Dedifferentiated amniotic fluid mesenchymal stem cell (primary cell): ENCODE data around the gene SLC4A7.
A peak's percentile ranks its signal among the peaks of the same experiment; 100 is the strongest.
"Not testable (repeated sequence)": the region's sequence is repeated elsewhere in the genome, so short reads cannot be mapped to it uniquely, and the experiment has no call there.

ENCODE experiments used
- DNase-seq: peaks from one replicate; pipeline ENCODE4 v3.0.0-alpha.2; 2016; ENCODE audit errors: extremely low spot score

The SLC4A7 gene

DNA sequence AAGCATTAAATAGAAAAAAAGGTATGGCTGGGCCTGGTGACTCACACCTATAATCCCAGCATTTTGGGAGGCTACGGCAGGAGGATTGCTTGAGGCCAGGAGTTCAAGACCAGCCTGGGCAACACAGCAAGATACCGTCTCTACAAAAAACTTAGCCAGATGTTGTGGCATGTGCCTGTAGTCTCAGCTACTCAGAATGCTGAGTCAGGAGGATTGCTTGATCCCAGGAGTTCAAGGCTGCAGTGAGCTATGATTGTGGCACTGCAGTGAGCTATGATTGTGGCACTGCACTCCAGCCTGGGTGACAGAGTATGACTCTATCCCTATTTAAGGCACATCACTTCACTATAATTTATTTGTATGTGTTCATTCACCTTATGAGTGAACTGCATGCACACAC, 54.3 kb downstream of the SLC4A7 start:
- no peak for DNase-seq

DNA sequence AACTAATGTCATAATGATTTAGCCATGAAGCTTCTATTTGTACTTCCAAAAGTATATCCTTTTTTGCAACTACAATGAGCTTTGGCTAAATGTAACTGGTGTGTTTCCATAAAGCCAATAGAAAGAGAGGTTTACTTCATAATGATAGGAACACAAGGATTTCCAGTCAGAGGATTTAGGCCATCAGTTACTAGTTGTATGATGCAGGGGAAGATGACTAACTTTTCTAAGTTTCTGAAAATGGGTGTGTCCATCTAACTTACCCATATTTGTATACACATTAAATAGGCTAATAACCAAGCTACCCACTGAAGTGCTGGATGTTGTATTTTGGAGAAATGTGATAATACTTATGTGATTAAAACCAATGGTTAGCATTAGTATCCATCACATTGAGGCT, 55.7 kb downstream of the SLC4A7 start:
- no peak for DNase-seq

DNA sequence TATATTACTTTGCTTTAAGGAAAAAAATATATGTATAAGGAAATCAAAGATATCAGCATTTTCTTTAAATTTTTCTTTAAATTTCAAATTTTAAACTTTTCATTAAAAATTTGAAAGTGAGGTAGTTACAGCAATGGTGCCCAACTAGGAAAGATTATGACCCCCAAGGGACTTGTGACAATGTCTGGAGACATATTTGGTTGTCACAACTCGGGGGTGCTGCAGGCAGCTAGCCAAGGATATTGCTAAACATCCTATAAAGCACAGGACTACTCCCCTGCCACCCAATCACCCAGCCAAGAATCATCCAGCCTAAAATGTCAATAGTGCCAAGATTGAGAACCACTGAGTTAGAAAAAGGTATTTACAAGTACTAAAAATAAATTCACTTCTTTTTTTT, 57.3 kb downstream of the SLC4A7 start:
- no peak for DNase-seq

DNA sequence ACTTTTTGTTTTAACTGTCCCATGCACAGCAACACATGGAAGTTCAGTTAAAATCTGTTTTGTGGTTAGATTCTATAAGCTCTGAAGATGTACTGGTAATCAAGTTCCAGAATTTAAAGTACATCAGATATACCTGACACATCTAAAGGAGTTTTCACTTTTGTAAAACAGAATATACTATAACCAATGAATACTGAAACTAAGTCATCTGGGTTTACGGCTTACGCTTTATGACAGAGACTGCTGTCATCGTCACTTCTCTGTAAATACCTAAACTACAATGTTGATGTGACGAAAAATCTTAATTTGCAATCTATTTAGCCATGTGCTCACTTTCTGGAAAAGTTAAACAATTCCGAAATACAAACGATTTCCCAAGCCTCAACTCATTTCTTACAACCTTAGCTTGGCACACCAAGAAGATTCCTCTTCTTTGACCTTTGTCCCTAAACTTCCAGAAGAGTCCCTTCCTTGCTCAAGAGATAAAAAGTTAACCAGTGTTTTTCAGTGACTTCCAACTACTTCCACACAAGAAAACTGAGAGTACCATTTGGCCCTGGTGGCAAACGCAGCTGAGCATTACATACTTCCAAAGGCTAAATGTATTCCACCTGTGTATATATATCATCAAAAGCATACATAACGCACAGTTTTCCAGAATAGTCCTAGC, 58.2 kb downstream of the SLC4A7 start:
- no peak for DNase-seq

DNA sequence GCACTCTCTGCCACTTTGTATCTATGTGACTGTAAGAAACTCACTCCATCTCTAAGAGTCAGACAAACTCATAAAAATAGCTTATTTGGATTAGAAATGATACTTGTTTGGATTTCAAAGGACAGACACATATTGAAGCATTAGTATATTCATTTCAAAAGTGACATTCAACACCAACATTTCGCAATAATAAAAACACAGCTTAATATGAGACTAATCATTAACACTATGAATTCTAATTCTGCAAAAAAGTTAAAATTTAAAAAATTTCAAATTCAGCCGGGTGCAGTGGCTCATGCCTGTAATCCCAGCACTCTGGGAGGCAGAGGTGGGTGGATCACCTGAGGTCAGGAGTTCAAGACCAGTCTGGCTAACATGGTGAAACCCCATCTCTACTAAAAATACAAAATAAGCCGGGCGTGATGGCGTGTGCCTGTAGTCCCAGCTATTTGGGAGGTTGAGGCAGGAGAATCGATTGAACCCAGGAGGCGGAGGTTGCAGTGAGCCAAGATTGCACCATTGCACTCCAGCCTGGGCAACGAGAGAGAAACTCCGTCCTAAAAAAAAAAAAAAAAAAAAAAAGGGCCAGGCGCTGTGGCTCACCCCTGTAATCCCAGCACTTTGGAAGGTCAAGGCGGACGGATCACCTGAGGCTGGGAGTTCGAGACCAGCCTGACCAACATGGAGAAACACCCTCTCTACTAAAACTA, 59.2 kb downstream of the SLC4A7 start:
- DNase-seq, result not testable (repeated sequence)

DNA sequence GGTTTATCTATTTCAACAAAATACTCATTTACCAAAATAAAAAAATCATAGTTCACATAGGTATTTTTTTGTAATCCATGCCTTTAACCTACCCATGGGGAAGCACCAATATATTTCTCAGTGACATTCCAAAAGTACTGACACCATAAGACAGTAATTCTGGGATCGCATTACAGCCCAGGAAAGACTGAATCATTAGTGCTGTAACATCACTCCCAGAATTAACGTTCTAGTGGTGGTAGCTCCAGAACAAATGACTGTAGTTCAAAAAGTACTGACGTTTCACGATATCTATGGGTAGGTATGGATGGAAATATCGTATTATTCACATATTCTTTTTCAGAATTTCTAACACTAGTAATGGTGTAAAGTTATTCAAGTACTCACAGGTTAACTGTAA, 60.7 kb downstream of the SLC4A7 start:
- DNase-seq, result peak; percentile 74

DNA sequence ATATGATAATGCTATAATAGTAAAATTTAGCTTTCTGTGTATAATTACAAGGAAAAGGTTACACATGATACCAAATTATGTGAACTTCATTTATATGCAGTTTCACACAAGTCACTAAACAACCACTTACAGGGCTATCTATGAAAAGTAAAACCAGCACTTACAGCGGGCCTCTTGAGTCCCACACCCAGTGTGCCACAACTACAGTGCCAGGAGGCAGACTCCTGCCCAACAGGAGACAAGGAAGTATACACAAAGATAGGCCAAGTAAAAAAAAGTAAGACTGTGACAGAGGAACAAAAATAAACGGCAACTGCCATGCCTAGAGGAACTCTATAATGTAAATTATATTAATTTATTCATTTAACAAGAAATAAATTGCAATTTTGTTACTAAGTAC, 61.6 kb downstream of the SLC4A7 start:
- no peak for DNase-seq

DNA sequence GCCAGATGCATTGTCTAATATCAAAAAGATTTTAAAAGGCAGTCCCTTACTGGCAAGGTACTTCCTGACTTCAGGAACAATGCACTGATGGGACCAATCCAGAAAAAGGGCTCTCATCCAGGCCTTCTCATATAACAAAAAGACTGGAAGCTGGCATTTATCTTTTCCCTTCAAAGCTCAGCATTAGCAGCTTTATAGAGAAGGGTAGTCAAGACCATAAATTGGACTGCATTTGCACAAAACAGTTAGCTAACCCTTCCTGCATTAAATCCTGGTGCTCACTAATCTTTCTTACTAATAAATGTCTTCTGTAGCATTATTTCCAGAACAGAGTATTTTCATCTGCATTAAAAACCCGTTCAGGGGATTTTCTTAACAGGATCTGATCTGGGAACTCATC, 69.0 kb downstream of the SLC4A7 start:
- no peak for DNase-seq

DNA sequence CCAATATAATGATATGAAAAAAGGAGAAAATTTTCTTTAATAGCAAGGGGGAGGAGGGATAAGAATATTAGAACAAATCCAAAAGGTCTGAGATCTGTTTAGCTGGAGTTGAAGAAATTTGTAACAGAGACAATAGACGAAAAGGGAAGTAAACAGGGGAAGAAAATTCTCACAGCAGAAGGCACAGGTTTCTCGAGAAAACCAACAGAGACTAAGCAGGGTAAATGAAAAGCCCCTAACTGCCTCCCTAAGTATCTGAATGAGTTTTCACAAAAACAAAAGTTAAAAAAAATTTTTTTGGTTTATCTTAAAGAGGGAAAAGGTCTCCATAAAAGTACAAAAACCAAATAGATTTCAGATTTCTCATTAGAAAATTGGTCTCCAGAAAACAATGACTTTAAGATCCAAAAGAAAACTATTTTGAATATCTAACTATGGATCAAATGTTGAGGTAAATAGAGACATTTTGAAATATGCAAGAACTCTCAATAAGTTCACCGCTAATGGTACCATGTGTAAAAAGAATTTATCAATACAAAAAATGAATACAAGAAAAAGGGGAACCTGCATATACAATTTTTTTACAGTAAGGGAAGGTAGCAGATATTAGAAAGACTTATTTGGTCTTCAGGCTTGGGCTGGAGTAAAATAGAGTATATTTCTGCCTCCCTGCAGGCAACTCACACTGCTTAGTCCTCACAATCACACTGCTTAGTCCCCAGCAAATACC, 91.1 kb downstream of the SLC4A7 start:
- no peak for DNase-seq

DNA sequence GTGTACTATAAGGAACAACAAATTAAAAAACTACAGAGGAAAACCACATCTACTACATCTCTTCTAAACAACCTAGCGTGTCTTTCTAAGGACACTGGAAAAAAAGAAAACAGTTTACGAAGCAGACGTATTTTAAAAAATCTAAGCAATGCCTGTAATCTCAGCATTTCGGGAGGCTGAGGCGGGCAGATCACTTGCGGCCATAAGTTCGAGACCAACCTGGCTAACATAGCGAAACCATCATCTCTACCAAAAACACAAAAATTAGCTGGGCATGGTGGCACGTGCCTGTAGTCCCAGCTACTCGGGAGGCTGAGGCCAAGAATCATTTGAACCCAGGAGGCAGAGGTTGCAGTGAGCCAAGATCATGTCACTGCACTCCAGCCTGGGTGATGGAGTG, 91.8 kb downstream of the SLC4A7 start:
- DNase-seq, result not testable (repeated sequence)

DNA sequence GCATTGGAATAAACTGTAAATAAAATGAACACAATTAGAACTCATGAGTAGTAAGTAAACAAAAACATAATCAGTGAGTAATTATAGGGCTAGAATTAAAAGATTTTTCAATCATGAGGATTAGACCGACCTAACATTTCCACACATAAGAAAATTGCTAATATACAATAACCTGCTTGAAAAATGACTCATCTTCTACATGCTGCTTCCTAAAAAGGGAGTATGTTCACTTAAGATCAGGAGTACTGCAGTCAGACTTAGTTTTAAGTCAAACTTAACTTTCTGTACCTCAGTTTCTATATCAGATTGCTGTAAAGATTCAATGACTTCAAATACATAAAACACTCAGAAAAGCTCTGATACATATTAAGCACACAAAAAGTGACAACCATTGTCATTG, 92.4 kb downstream of the SLC4A7 start:
- DNase-seq, result no peak

DNA sequence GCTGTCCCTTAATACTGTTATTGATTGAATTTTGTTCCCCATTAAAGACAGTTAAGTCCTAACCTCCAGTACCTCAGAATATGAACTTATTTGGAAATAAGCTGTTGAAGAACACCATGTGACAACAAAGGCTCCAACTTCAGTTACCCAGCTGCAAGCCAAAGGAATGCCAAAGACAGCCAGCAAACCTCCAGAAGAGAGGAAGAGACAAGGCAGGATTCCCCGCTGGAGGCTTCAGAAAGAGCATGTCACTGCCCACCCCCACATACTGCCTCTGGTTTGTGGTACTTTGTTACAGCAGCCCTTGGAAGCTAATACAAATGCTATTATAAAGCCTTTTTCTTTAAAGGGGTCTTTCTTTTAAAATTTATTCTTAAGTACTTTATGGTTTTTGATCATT, 96.6 kb downstream of the SLC4A7 start:
- DNase-seq, result peak; percentile 26

DNA sequence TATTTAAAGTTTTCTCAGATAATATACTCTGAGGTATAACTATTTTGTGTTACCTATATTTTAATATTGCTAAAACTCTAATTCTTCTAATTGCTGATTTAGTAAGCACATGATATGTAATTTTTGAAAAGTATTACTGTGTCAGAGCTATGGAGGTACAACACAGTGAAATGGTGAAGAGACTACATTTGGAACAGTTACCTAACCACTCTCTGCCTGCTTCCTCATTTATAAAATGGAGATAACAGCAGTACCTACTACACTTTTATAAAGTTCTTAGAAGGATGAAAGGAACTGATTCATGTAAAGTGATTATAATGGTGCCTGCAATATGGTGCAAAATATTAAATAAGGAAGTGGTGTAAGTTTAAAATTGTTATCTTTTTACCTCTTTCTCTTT, 98.7 kb downstream of the SLC4A7 start:
- DNase-seq, result no peak

DNA sequence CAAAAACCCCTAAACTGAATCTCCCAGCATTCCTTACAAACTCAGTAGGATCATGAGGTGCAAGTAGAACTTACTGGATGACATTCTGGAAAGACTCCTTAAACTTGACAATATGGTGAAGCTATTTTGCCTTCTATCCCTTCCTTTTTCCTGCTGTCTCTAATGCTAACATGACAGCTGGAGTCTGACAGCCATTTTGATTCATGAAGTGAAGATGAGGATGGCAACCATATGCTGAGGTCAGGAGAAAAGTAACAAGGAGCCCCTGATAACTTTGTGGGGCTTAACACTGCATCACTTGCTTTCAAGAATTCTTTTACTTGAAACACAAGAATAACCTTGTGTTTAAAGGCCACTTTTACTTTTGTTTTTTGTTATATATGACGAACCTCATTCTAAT, 100.0 kb downstream of the SLC4A7 start:
- DNase-seq, result no peak

DNA sequence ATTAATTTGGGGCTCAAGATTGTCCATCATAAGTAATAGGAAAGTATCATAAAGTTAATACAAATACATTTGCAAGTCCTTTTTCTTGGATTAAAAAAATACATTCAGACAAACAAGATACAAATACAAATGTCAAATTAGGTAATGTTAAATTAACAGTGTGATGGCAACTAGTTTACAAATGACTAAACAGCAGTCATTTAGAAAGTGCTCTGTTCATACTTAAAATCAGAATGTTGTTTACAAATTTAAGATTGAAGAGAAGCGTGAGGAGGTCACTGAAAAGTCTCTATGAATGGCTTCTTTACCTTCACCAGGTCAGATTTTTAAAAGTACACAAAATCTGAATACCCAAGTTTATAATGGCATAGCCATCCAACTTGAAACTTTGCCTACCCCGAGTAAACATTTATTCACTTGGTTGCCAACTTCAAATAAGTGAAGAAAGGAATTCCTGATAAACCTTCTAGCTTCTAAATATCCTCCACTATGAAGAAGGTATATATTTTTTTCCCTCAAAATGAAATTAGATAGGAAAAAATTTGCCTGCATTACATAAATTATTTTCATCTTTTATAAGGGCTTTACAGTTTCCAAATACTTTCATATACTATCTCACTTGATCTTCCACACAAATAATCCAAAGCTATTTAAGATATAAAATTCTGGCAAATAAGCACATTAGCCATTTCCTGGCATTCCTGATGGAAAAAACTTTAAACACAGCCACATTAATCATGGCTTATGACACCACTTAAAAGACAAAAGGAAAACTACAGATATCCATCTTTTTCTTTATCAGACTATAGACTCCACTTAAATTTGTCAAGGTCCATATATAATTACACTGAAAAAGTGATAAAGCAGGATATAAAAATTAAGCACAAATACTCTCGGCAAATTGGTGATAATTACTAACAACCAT, 103.5 kb downstream of the SLC4A7 start:
- no peak for DNase-seq

DNA sequence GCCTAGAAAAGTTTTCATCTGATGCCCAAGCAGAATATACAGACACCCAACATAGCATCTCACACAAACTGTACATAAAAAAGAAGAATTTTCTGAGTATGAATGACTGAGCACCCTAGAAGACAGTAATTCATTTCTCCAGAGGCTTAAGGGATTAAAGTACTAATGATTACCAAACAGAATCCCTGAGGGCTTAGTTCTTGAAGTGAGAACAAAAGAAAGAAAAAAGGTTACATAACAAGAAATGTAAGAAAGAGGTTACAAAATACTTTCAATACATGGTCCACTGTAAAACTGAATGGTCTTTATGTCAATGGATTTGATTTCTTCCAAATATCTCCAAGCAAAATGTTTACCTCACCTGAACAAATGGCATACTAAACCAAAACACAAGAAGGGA, 105.9 kb downstream of the SLC4A7 start:
- no peak for DNase-seq

DNA sequence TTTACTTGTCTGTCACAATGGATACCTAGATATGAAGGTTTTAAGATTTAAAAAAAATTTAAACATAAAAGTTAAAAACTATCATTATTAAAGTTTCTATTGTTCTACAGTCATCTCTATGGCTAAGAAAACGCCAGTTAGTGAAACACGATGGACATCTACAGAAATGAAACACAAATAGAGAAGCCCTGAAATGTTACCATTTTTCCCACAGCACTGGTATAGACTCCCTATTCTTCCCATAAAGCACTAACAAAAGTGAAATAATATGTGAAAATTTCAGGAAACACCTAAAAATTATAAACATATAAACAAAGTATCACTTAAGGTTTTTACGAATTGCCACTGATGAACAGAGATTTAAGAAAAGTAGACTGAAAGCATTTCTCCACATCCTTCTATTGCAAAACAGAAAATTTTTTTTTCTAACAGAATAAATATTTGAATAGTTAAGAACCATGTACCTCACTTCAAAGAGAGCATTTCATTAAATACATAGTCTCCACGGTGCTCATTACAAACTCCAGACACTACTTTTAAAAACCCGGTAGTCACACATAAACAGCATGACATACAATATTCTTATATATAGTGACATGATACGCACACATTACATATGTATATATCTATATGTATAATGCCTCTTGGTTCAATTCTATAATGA, 107.9 kb downstream of the SLC4A7 start:
- no peak for DNase-seq

DNA sequence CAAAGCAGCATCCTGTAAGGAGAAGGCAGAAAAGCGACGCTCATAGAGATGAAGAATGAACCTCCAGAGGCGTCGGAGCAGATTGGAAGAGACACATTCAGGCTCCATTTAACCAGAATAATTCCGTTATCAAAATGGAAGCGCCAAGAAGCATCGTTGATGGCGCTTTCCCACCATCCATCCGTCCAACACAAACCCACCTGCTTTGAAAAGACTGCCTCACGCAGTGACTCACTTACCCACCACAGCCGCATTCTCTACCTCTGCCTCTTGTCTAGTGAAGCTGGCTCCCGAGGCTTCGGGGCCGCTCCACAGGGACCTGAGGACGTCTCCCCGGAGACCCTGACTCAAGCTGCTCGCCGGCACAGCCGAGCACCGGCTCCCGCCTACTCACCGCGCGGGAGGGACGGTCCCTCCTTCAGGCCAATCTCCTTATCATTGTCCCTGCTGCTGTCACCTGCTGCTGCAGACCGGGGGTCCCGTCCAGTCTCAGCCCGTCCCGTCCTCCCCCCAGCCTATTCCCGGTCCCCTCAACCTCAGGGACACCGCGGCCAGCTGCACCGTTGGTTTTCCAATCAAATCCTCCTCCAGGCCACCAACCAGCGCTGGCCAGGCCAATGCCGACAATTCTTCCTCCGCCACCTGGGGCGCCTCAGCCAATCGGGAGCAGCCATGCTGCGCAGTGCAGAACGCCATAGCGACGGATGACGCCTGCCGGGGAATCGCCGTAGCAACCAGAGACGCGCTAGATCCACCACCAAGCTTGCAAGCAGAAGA, 115.2 kb downstream of the SLC4A7 start, which contains the start of gene NEK10:
NEK10 (minus strand) TSS at position 553 of the 777 bp plus-strand sequence. CDS start 16,501 bp downstream, outside the sequence.
- no peak for DNase-seq

DNA sequence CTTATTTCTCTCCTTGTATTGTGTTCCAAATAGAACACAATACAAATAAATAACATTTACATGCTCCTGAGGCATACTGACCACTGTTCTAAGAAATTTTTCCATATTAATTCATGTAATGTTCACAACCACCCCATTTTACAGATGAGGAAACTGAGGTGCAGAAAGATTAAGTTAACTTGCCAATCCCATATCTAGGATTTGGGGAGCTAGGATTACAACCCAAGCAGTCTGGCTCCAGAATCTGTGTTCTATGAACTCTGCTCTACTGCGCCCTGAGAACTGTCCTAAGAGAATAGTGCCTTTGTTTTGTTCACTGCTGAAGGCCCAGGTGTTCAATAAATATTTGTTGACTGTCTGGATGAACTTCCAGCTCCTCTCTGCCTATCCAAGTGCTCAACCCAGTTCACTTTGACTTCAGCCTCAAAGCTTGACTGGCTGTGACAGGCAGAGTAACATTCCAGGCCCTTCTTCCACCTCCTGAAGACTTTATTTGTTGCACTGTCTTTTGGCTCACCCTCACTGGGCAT, 118.1 kb downstream of the SLC4A7 start:
- DNase-seq, result no peak
